HG03442 (cell line): Measurements from ENCODE around the gene SART3.
"Not testable (repeated sequence)": the region's sequence is repeated elsewhere in the genome, so short reads cannot be mapped to it uniquely, and the experiment has no call there.

Experiments
- ATAC-seq: cut with Tn5 transposase; IDR thresholded peaks from one replicate; pipeline ENCODE4 v1.9.1; 2021; ENCODE audit warnings: mild to moderate bottlenecking, moderate library complexity; ENCODE audit not compliant: unreplicated experiment

SART3 gene

DNA sequence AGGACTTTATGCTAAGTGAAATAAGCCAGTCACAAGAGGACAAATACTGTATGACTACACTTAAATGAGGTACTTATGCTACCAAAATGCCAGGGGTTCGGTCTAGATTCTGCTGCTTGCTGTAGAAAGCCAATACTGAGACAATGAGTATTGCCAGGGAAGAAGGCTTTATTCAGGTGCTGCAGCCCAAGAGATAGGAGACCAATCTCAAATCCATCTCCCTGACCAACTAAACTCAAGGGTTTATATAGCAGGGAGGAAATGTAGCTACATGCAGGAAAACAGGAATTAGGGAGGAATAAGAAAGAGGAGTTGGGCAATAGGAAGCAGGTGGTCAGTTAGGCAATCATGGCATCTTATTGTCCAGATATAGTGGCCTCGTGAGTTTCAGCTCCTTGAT is 58.1 kb downstream of the SART3 start:
- ATAC-seq, result no peak

DNA sequence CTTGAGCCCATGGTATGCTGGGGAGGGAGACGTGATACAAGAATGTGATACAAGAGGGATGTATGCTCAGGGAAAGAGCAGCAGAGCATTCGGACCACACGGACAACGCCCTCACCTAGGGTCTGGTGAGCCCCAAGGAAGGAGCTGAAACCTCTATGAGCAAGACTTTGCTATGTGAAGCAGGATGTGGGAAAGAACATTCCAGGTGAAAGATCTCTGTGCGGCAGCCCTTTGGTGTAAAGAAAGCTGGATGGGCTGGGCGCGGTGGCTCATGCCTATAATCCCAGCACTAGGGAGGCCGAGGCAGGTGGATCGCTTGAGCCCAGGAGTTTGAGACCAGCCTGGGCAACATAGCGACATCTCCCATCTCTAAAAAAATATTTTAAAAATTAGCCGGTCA is 62.8 kb downstream of the SART3 start:
- ATAC-seq, result no peak

DNA sequence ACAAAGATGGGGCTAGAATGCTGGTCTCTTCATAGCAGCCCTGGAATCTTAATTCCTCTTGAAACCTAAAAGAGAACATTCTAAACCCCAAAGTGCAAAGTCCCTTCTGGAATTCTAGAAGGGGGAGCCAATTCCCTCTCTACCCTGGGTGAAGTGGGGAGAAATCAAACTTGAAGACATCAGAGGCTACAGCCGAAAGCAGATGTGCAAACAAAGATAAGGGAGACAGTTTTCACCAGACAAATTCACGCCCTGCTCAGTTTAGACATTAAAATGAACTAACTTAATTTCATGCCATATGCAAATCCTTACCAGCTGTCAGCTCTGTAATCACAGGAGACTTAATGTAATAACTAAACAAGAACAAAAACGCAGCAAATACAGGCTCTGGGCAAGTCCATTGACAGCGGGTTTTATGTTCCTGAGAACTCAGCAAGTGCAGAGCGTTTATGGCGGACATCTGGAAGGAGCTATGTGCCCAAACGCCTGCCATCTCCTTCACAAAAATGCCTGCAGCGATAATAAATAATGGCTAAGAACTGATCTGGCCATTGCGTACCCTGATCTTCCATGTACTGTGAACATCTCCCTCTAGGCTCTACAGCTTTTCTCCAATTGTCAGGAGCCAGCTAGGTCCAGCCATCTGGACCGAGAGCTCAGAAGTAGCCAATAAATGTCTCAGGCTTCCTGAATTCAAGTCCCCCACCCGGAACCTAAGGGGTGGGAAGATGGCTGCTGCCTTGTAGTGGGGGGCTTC is 65.0 kb downstream of the SART3 start:
- no peak for ATAC-seq

DNA sequence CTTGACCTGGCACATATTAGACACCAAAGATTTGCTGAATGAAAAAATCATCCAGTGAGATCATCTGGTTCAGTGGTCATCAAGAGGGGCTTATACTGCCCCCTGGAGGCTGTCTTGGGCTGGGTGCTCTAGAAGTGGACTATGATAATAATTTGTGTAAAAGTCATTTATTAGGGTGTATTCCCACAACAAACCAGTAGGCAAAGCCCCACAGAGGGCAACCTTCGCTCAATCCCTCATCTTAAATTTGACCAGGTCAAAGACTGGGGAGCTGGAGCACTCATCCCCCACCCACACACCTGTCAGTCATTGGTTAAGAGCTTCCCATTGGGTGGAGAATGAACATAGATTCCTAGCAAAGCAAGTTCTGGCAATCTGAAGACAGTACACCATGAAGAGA is 65.9 kb downstream of the SART3 start:
- no peak for ATAC-seq

DNA sequence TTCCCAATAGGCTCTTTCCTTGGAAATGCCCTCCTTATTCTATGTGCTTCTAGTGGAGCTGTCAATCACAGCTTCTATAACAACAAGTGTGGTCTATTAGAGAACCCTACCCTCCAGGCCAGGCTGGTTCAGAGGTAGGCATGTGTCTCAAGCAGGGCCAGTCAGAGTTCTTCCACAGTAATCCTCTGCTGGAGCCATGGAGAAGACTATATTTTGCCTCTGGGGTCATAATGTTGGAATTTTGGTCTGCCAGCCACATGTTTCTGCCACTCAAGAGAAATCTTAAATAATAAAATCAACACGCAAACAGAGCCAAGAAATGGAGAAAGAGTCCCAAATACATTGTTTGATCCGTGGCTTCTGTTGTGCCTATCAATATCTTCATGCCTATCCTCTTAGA is 69.7 kb downstream of the SART3 start:
- no peak for ATAC-seq

DNA sequence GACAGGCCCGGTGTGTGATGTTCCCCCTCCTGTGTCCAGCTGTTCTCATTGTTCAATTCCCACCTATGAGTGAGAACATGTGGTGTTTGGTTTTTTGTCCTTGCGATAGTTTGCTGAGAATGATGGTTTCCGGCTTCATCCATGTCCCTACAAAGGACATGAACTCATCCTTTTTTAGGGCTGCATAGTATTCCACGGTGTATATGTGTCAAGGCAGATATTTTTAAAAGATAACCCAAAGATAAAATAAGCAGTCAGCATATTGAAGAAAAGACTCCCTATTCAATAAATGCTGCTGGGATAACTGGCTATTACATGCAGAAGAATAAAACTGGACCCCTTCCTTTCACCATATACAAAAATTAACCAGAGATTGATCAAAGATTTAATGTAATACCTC is 73.9 kb downstream of the SART3 start:
- not testable (repeated sequence) for ATAC-seq

DNA sequence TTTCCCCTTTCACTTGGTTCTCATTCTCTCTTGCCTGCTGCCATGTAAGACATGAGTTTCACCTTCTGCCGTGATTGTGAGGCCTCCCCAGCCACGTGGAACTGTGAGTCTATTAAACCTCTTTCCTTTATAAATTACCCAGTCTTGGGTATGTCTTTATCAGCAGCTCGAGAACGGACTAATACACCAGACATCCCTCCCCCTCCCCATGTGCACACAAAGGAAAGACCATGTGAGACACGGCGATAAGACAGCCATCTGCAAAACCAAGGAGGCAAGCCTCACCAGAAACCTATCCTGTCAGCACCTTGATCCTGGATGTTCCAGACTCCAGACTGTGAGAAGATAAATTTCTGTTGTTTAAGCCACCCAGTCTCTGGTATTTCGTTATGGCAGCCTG is 75.6 kb downstream of the SART3 start:
- not testable (repeated sequence) for ATAC-seq

DNA sequence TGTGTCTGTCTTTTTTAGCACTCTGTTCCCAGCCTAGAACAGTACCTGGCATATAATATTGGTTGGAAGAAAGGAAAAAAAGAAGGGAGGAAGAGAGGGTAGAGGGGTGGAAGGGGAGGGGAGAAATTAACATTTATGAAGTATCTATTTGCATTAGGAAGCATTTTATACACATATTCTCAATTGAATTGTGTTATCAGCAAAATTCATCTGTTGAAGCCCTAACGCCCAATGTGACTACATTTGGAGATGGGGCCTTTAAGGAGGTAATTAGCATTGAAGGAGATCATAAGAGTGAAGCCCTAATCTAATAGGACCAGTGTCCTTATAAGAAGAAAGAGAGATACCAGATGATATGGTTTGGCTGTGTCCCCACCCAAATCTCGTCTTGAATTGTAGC is 76.1 kb downstream of the SART3 start:
- ATAC-seq, result no peak

DNA sequence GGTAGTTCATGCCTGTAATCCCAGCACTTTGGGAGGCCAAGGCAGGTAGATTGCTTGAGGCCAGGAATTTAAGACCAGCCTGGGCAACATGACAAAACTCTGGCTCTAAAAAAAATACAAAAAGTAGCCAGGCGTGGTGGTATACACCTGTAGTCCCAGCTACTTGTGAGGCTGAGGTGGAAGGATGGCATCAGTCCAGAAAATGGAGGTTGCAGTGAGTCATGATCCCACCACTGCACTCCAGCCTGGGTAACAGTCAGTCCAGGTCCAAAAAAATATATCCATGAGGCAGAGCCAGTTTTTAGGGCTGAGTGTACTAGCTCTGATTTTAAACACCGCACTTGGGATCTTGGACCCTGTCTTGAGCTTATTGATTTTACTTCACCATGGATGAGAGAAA is 76.5 kb downstream of the SART3 start:
- no peak for ATAC-seq

DNA sequence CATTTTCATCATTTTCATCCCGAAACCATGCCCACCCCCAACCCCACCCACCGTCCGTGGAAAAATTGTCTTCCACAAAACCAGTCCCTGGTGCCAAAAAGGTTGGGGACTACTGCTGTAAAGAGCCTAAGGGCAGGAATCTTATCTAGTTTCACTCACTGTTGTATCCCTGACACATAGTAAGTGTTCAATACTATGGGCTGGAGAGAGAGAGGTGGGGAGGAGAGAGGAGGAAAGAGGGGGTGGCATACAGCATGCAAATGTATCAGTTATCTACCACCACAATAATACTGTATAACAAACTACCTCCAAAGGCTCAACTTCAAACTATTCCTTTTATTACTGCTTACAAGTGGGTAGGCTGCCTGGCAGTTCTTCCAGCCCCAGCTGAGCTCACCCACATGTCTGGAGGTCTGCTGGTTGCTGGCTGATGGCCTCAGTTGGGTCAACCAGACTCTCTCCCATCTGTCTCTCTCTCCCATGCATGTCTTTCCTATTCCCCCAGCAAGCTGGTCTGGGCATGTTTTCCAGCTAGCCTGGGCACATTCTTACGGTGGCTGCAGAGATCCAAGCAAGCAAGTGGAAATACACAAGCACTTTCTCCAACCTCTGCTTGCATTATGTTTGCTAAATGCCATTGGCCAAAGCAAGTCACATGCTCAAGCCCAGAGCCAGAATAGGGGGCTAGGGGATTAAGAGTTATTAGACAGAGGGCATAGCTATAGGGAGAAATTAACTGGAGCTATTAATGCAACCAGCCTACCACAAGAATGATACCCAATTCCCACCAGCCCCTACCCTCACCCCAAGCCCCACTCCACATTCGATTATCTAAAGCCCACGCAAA is 77.5 kb downstream of the SART3 start:
- ATAC-seq, result no peak

DNA sequence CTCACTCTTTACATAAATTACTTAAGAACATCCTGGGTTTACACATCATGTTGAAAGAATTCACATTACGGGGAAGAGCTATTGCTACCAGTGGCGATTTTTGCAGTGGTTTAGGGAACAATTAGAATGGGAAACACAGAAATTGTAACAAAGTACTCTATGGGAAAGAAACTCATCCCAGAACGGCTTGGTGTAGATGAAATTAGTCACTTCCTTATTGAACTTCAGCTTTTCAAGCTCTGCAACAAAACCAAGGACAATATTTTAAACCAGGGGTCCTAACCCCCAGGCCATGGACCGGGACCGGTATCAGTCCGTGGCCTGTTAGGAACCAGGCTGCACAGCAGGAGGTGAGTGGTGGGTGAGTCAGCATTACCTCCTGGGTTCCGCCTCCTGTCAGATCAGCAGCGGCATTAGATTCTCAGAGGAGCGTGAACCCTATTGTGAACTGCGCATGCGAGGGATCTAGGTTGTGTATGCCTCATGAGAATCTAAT is 78.2 kb downstream of the SART3 start:
- ATAC-seq, result no peak

DNA sequence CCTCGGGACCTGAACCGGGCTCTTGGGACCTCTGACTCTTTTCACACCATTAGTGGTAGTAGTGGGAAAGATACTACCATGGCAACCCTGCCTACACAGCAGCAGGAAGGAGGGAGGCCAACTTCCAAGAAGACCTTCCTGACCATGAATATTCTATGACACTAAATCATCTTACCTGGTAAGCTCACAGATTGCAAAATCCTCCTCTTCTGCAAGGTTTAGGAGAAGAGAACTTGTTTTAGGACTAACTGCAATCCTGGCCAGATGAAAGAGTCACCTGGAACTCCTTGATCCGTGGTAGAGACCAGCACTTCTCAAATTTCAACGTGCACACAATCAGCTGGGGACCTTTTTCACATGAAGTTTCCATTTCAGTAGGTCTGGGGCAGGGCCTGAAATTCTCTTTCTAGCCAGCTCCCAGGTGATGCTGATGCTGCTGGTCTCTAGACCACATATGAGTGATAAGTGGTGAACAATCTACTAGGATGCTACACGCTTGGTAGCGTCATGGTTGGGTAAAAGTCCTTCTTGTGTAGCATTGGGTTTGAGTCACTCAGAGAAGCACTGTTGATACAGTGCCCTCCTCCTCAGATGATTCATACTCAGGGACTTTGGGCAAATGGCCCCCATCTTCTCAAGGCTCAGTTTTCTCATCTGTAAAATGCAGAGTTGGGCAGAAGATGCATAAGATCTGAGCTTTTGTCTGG is 81.5 kb downstream of the SART3 start:
- no peak for ATAC-seq

DNA sequence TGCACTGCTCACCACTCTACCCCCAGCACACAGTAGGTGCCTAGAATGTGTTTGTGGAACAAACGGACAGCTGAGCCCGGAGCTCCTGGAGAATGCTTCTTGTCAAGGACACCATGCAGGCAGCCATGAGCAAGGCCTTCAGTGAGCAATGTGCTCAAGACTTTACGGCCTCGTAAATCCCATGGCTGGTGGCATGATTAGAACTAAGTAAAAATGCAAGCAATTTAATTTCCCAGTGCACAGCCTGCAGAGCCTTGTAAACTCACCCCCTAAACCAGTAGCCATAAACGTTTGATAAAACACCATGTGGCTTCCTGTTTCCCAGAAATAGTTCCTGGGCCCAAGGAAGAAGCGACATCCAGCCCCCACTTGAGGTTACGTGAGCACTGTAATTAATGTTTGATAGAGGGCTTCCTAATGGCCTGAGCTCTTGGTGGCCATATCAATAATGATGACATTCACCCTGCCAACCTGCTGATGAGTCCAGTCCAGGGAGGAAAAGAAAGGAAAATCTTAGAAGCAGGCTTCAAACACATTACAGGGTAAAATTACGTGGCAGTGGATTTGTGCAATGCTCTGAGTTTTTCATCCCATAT is 82.3 kb downstream of the SART3 start:
- no peak for ATAC-seq

DNA sequence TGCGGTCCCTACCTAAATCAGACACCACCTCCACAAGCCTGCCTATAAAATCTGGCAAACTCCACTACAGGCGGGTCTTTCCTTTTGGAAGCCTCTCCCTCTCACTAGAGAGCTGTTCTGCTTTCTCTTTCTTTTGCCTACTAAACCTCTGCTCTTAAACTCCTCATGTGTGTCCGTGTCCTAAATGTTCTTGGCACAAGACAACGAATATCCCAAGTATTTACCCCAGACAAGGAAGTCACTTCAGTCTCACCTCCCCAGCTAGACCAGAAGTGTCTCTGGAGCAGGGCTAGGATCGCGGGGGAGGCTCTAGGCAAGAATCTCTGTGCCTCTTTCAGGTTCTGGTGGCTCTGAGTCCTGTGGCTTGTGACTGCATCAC is 83.1 kb downstream of the SART3 start:
- ATAC-seq, result no peak

DNA sequence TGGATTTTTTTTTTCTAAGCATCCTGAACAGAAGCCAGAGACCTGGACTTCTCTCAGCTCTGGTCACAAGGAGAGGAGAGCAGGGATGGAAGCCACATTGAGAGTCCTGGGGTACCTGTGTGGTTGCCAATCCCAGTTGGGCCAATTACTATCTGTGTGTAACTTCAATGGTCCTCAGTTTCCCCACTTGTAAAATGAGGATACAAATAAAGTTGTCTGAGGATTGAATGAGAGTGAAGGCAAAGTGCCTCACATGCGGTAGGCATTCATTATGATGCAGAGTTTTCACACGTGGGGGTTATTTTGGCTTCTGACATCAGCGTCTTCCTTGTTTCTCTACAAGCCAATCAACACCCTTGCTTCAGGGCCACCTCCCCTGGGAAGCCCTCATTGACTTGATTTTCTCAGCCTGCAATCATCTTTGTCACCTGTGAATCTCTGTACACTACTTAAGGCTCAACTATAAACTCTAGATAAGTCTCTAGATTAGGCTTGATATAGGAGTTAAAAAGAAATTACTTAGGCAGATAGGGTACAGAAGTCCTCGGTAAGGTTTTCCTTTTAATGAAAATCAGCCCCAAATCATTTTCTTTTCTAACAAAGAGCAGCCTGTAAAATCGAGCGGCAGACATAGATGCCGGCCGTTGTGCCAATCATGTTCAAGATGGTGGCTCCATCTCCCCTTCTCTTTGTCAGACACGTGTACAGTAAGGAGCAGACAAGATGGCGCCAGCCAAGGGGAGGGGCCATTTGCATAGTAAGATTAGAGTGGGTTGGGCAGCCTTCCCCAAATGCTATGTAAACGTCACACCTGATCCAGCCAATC is 83.7 kb downstream of the SART3 start:
- ATAC-seq, result no peak

DNA sequence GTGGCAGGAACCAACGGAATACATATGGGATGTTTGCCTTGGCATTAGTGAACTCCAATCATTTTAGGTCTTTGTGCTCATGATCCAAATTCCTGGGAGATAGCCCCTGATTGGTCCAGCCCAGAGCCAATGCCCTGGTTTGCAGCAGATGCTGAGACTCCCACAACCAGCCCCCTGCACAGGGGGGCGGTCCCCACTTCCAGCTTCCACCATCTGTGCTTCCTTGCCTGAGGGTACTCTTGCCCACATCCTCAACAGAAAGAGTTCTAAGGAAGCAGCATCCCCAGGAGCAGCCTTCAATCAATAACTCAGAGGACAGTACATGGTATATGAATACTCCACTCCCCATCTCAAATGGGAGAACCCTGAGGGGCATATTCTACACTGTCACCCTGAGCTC is 85.6 kb downstream of the SART3 start:
- ATAC-seq, result no peak

DNA sequence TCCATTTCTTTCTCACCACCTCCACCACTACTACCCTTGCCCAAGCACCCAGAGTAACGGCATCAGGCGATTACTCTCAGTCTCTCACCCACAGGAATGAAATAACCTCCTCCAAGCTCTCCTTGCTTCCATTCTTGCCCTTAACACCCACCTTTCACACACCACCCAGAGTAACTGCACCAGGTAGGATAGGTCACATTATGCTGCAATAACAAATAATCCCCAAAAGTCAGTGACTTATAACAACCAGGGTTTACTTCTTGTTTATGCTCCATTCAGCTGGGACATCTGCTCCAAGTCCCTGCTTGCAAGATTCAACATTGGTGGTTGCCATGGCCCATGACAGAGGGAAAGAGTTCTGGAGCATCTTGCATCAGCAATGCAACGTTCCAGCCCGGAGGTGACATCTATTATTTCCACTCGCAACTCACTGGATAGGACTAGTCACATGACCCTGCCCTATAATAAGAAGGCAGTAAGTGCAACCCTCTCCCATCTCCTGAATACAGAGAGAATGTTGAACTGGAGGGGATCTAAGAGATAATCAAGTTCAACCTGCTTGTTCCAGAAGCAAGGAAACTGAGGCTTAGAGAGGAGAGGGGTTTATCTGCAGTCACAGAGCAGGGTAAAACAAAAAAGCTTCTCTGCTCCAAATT is 87.4 kb downstream of the SART3 start:
- ATAC-seq, result no peak
